ENCODE measurements around the gene TTLL11.

The TTLL11 gene

GRCh38 chr9:121773286-121773953, 319.7 kb downstream of the TTLL11 start:
- no peak for DNase-seq (ENCODE audit: low read depth)

GRCh38 chr9:121772600-121773285, 320.4 kb downstream of the TTLL11 start:
- no peak for DNase-seq (ENCODE audit: low read depth)
